Activated B cell treated with CpG ODN at 0.5 μM for 24 hours (primary cell): Measurements from ENCODE around the gene KRT86. TPM values are rescaled to one million over a fixed set of nuclear protein-coding genes. Genes with fewer than 3 reads are reported as not detected.
"Not testable (repeated sequence)": the region's sequence is repeated elsewhere in the genome, so short reads cannot be mapped to it uniquely, and the experiment has no call there.

Experiments
- ATAC-seq: fragments of 200-7000 bp; cut with Tn5 transposase; one replicate; pipeline ENCODE4 v1.10.0; 2021; ENCODE audit warnings: low read depth, mild to moderate bottlenecking, moderate library complexity
- CTCF ChIA-PET: fragments of 350-600 bp; sonication (Branson Sonifier 250); formaldehyde crosslinking; loops from one replicate; lab custom pipeline; 2021; ENCODE audit warnings: antibody characterized with exemption; lab: Charles Lee
- POLR2A ChIA-PET: fragments of 350-600 bp; sonication (Branson Sonifier 250); formaldehyde crosslinking; loops from one replicate; lab custom pipeline; 2021; ENCODE audit warnings: antibody characterized with exemption; lab: Charles Lee
- DNase-seq: peaks from one replicate; pipeline ENCODE4 v3.0.0; 2022
- H3K27ac Mint-ChIP-seq: one replicate; pipeline ENCODE4 v1.8.0; 2020; ENCODE audit warnings: mixed read lengths
- H3K27me3 Mint-ChIP-seq: one replicate; pipeline ENCODE4 v1.8.0; 2021; ENCODE audit warnings: mixed read lengths
- H3K36me3 Mint-ChIP-seq: one replicate; pipeline ENCODE4 v1.8.0; 2021; ENCODE audit warnings: low read depth, mixed read lengths
- H3K4me1 Mint-ChIP-seq: one replicate; pipeline ENCODE4 v1.8.0; 2021; ENCODE audit warnings: mixed read lengths
- H3K4me3 Mint-ChIP-seq: one replicate; pipeline ENCODE4 v1.8.0; 2020; ENCODE audit warnings: mild to moderate bottlenecking, mixed read lengths
- H3K9me3 Mint-ChIP-seq: one replicate; pipeline ENCODE4 v1.8.0; 2020; ENCODE audit warnings: mixed read lengths
- CTCF ChIP-seq: fragments of 200-600 bp; IDR thresholded peaks from one replicate; pipeline ENCODE4 v1.8.0; 2022; ENCODE audit warnings: antibody characterized with exemption, mild to moderate bottlenecking
- intact Hi-C: fragments of 100-400 bp; cut with micrococcal nuclease; formaldehyde crosslinking; loops from one replicate; pipeline ENCODE4 v1.15.1; 2024
- total RNA-seq: library from RNA; stranded (reverse); gene quantifications from 2 replicates; pipeline ENCODE4 v1.2.3, GENCODE V29; 2022

The KRT86 gene
- total RNA-seq, 1 donor from 2014 or later, result not detected

GRCh38 chr12:52311285-52311648 lies 36.8 kb downstream of the KRT86 start:
- POLR2A ChIA-PET, result no interaction called here
- CTCF ChIA-PET, result interaction anchor here (1.2 to 1.4 kb wide), 3 partner anchors 17 to 146 kb away, joined by 3 to 6 read pairs (median 4); no protein-coding TSS in a partner anchor
- Mint-ChIP-seq H3K36me3 (no peaks in the 10 kb centered on the region), H3K27me3 (peaks cover 50% of the 10 kb centered on the region), H3K4me1 (peaks cover 2% of the 10 kb centered on the region), H3K27ac (no peak overlapping the region), H3K9me3 (no peaks in the 10 kb centered on the region), H3K4me3 (no peak overlapping the region)
- no peak for TF ChIP-seq CTCF
- no peak for ATAC-seq
- intact Hi-C loops, result no loop called here
- no peak for DNase-seq

GRCh38 chr12:52312086-52312485 lies 37.6 kb downstream of the KRT86 start:
- ChIA-PET POLR2A (no interaction called here), CTCF (interaction anchor here (0.6 to 1.4 kb wide), 3 partner anchors 12 to 33 kb away, joined by 3 to 6 read pairs (median 4); no protein-coding TSS in a partner anchor)
- Mint-ChIP-seq H3K27ac (no peak overlapping the region), H3K4me3 (no peak overlapping the region), H3K36me3 (no peaks in the 10 kb centered on the region), H3K27me3 (peaks cover 44% of the 10 kb centered on the region), H3K4me1 (peaks cover 2% of the 10 kb centered on the region), H3K9me3 (no peaks in the 10 kb centered on the region)
- no peak for TF ChIP-seq CTCF
- DNase-seq (no peak), ATAC-seq (no peak)
- intact Hi-C loops, result no loop called here

- no peaks in the 10 kb centered on the region for H3K36me3 Mint-ChIP-seq
- no peaks in the 10 kb centered on the region for H3K9me3 Mint-ChIP-seq
- CTCF ChIA-PET, result interaction anchor here (0.9 kb wide), 1 partner anchor 119 kb away, joined by 3 read pairs; no protein-coding TSS in a partner anchor
- ATAC-seq (no peak), DNase-seq (no peak)
- peaks cover 34% of the 10 kb centered on the region for H3K27me3 Mint-ChIP-seq
- TF ChIP-seq CTCF, result no peak
- intact Hi-C loops, result no loop called here
- POLR2A ChIA-PET, result no interaction called here
- no peak overlapping the region for H3K4me3 Mint-ChIP-seq
- H3K4me1 Mint-ChIP-seq, result peaks cover 2% of the 10 kb centered on the region
- no peak overlapping the region for H3K27ac Mint-ChIP-seq
Measured at GRCh38 chr12:52313461-52313860, 39.0 kb downstream of the KRT86 start.

GRCh38 chr12:52313926-52314325 lies 39.5 kb downstream of the KRT86 start:
- intact Hi-C loops, result no loop called here
- Mint-ChIP-seq H3K9me3 (no peaks in the 10 kb centered on the region), H3K27ac (no peak overlapping the region), H3K36me3 (no peaks in the 10 kb centered on the region), H3K27me3 (peaks cover 33% of the 10 kb centered on the region), H3K4me1 (no peaks in the 10 kb centered on the region), H3K4me3 (no peak overlapping the region)
- CTCF ChIA-PET, result interaction anchor here (0.9 kb wide), 1 partner anchor 120 kb away, joined by 3 read pairs; no protein-coding TSS in a partner anchor
- no peak for DNase-seq
- ATAC-seq, result no peak
- TF ChIP-seq CTCF, result no peak
- POLR2A ChIA-PET, result no interaction called here

- ATAC-seq, result no peak
- H3K27me3 Mint-ChIP-seq, result peaks cover 29% of the 10 kb centered on the region
- CTCF ChIA-PET, result no interaction called here
Measured at GRCh38 chr12:52314511-52314910, 40.1 kb downstream of the KRT86 start.

GRCh38 chr12:52315721-52316120 lies 41.3 kb downstream of the KRT86 start:
- CTCF ChIA-PET, result interaction anchor here (0.8 kb wide), 1 partner anchor 11 kb away, joined by 3 read pairs; no protein-coding TSS in a partner anchor
- intact Hi-C loops, H3K4me1 Mint-ChIP-seq, ATAC-seq, DNase-seq, POLR2A ChIA-PET, H3K36me3 Mint-ChIP-seq, H3K9me3 Mint-ChIP-seq, H3K4me3 Mint-ChIP-seq, H3K27ac Mint-ChIP-seq: not testable (repeated sequence)
- peaks cover 28% of the 10 kb centered on the region for H3K27me3 Mint-ChIP-seq

More at GRCh38 chr12:52314511-52314910, 40.1 kb downstream of the KRT86 start:
- Mint-ChIP-seq H3K27ac (no peak overlapping the region), H3K36me3 (no peaks in the 10 kb centered on the region), H3K9me3 (no peaks in the 10 kb centered on the region), H3K4me3 (no peak overlapping the region), H3K4me1 (no peaks in the 10 kb centered on the region)
- no peak for DNase-seq
- no peak for TF ChIP-seq CTCF
- intact Hi-C loops, result no loop called here
- POLR2A ChIA-PET, result no interaction called here
